B cell (primary cell): ENCODE data around the gene TRIP10. TPM values are rescaled to one million over a fixed set of nuclear protein-coding genes. Genes with fewer than 3 reads are reported as not detected.
A peak's percentile ranks its signal among the peaks of the same experiment; 100 is the strongest.

Experiments
- ATAC-seq: fragments of 200-7000 bp; cut with Tn5 transposase; one replicate; pipeline ENCODE4 v1.10.0; 2021; ENCODE audit warnings: low read depth, mild to moderate bottlenecking, moderate number of reproducible peaks, moderate library complexity
- CTCF ChIA-PET: fragments of 350-600 bp; sonication (Branson Sonifier 250); formaldehyde crosslinking; loops from one replicate; lab custom pipeline; 2021; ENCODE audit warnings: antibody characterized with exemption, inconsistent platforms; lab: Charles Lee
- POLR2A ChIA-PET: fragments of 350-600 bp; sonication (Branson Sonifier 250); formaldehyde crosslinking; loops from one replicate; lab custom pipeline; 2021; ENCODE audit warnings: antibody characterized with exemption; lab: Charles Lee
- DNase-seq: peaks from one replicate; pipeline ENCODE4 v3.0.0; 2013
- H2AFZ ChIP-seq: 2 replicates; pipeline ENCODE4 v1.6.1; 2012; ENCODE audit warnings: mild to moderate bottlenecking, low read depth, low read length; ENCODE audit not compliant: insufficient read depth, poor library complexity, severe bottlenecking
- H3K27ac ChIP-seq, 2 donors: 1 replicate in 1 of 2; 2 replicates in 1 of 2; pipeline ENCODE4 v1.5.1; 2012 to 2013; ENCODE audit warnings: low read length in 2 of 2, mild to moderate bottlenecking in 2 of 2, moderate library complexity in 1 of 2
- H3K27me3 ChIP-seq, 4 experiments: fragments of 200-600 bp in 1 of 4; sonication (generic) in 1 of 4; replicated peaks in 1 of 4; 1 replicate in 2 of 4; 2 replicates in 2 of 4; pipeline versions ENCODE4 v1.6.1 to v1.7.0; 2013 to 2016; ENCODE audit warnings: low read length in 3 of 4, mild to moderate bottlenecking in 2 of 4, mixed read lengths in 1 of 4, moderate library complexity in 1 of 4; ENCODE audit not compliant: insufficient read depth in 4 of 4, control insufficient read depth in 3 of 4; ENCODE audit errors: control extremely low read depth in 1 of 4
- H3K36me3 ChIP-seq, 2 experiments: replicated peaks in 1 of 2; 1 replicate in 1 of 2; 2 replicates in 1 of 2; pipeline versions ENCODE4 v1.6.1 to v1.7.1; 2013; ENCODE audit warnings: low read length in 1 of 2; ENCODE audit not compliant: insufficient read depth in 2 of 2, control insufficient read depth in 1 of 2; ENCODE audit errors: control extremely low read depth in 1 of 2, extremely low read depth in 1 of 2
- H3K4me1 ChIP-seq, 2 donors: fragments of 200-600 bp in 1 of 2; sonication (generic) in 1 of 2; 1 replicate in 1 of 2; 2 replicates in 1 of 2; pipeline versions ENCODE4 v1.5.1 to v1.6.1; 2013 to 2017; ENCODE audit warnings: low read length in 2 of 2; ENCODE audit not compliant: control insufficient read depth in 2 of 2, insufficient read depth in 2 of 2
- H3K4me2 ChIP-seq: replicated peaks from 2 replicates; pipeline ENCODE3; 2012; ENCODE audit warnings: mild to moderate bottlenecking, low read depth, low read length; ENCODE audit not compliant: poor library complexity, severe bottlenecking
- H3K4me3 ChIP-seq, 5 experiments: fragments of 200-600 bp in 1 of 5; sonication (generic) in 1 of 5; 1 replicate in 3 of 5; 2 replicates in 2 of 5; pipeline versions ENCODE4 v1.5.1 to v1.7.0; 2011 to 2016; ENCODE audit warnings: low read length in 4 of 5, mild to moderate bottlenecking in 4 of 5, low read depth in 2 of 5, control low read depth in 1 of 5, moderate library complexity in 1 of 5; ENCODE audit not compliant: insufficient read depth in 1 of 5; ENCODE audit errors: control extremely low read depth in 1 of 5, extremely low read depth in 1 of 5
- H3K79me2 ChIP-seq: fragments of 200-600 bp; sonication (generic); one replicate; pipeline ENCODE4 v1.6.0; 2016; ENCODE audit warnings: low read length; ENCODE audit not compliant: control insufficient read depth, insufficient read depth
- H3K9ac ChIP-seq: fragments of 200-600 bp; sonication (generic); 2 replicates; pipeline ENCODE4 v1.6.1; 2017; ENCODE audit warnings: mild to moderate bottlenecking, low read length, moderate library complexity
- H3K9me3 ChIP-seq, 3 donors: one replicate each; pipeline versions ENCODE4 v1.6.1 to v1.7.1; 2013; ENCODE audit warnings: low read length in 2 of 3; ENCODE audit not compliant: control insufficient read depth in 2 of 3, insufficient read depth in 1 of 3; ENCODE audit errors: control extremely low read depth in 1 of 3
- H4K20me1 ChIP-seq: 2 replicates; pipeline ENCODE4 v1.6.0; 2012; ENCODE audit warnings: mild to moderate bottlenecking, low read length; ENCODE audit not compliant: insufficient read depth, control insufficient read depth, poor library complexity, severe bottlenecking
- H3K27ac Mint-ChIP-seq: one replicate; pipeline ENCODE4 v1.8.0; 2021; ENCODE audit warnings: mixed read lengths
- H3K27me3 Mint-ChIP-seq: one replicate; pipeline ENCODE4 v1.8.0; 2021; ENCODE audit warnings: mixed read lengths
- H3K4me1 Mint-ChIP-seq: one replicate; pipeline ENCODE4 v1.8.0; 2021; ENCODE audit warnings: mixed read lengths
- H3K4me3 Mint-ChIP-seq: one replicate; pipeline ENCODE4 v1.8.0; 2021; ENCODE audit warnings: mixed read lengths
- H3K9me3 Mint-ChIP-seq: one replicate; pipeline ENCODE4 v1.8.0; 2022; ENCODE audit warnings: mixed read lengths; ENCODE audit not compliant: insufficient read depth
- CTCF ChIP-seq: fragments of 200-600 bp; IDR thresholded peaks from one replicate; pipeline ENCODE4 v1.8.0; 2022; ENCODE audit warnings: antibody characterized with exemption, mild to moderate bottlenecking
- EZH2 ChIP-seq: IDR thresholded peaks from 2 replicates; pipeline ENCODE4 v1.6.1; 2012; ENCODE audit warnings: borderline replicate concordance, low read depth, mild to moderate bottlenecking, moderate library complexity, low read length; ENCODE audit not compliant: insufficient read depth, poor library complexity, severe bottlenecking
- WGBS: methylation state at CpG from one replicate; pipeline ENCODE4 v1.1.5; 2013; ENCODE audit warnings: missing lambda C conversion rate; ENCODE audit not compliant: insufficient coverage; 5-methylcytosine and 5-hydroxymethylcytosine counted together
- intact Hi-C: fragments of 100-400 bp; cut with micrococcal nuclease; formaldehyde crosslinking; loops from one replicate; pipeline ENCODE4 v1.10.0; 2022
- polyA plus RNA-seq: library from polyadenylated mRNA; depleted of rRNA; stranded (reverse); fragments of >200 nt; gene quantifications from 2 replicates; pipeline ENCODE4 v1.2.3, GENCODE V29; 2012
- total RNA-seq, 2 donors: library from RNA; stranded (reverse); fragments of 120-200 nt in 1 of 2; gene quantifications; 1 replicate in 1 of 2; 2 replicates in 1 of 2; pipeline versions ENCODE4 v1.2.3 to v1.2.4, GENCODE V29; 2013 to 2022

TRIP10 gene
- total and polyA plus RNA-seq, 2 donors (not counting 1 experiment from before 2014, with no cell fraction given): 5.9 to 42.7 TPM

DNA sequence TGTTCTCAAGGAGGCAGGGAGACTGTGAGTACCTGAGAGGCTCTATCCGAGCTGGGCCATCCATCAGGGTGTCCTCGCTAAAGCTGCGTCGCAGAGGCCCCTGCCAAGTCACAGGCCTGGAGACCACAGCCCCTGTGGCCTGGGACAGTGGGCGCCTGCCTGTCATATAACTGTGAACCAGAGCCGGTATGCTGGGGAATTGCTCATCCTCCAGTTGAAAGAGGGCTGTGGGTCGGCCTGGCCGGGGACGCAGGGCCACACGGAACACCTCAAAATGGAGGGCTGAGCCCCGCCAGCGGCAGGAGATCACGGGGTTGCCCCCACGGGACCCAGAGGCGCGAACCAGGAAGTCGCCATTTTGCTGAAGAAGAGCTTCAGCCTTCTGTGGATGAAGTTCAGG lies 21.1 kb downstream of the TRIP10 start:
- Mint-ChIP-seq H3K9me3 (no peaks in the 10 kb centered on the region), H3K4me3 (no peak overlapping the region), H3K27ac (no peak overlapping the region), H3K27me3 (no peaks in the 10 kb centered on the region), H3K4me1 (peaks cover 19% of the 10 kb centered on the region)
- DNase-seq (no peak), ATAC-seq (no peak)
- no peak overlapping the region for H3K9ac ChIP-seq
- peaks cover 6 to 16% of the 10 kb centered on the region in 2 donors for H3K4me1 ChIP-seq
- TF ChIP-seq EZH2: no peak
- TF ChIP-seq CTCF: no peak
- H3K27me3 ChIP-seq: no peaks in the 10 kb centered on the region
- peaks cover 2 to 27% of the 10 kb centered on the region in 2 experiments for H3K36me3 ChIP-seq
- H4K20me1 ChIP-seq: peaks cover 24% of the 10 kb centered on the region
- H3K27ac ChIP-seq: no peak overlapping the region
- WGBS: 98% methylated on average over 12 of the region's 17 CpGs
- H3K79me2 ChIP-seq: peaks cover 63% of the 10 kb centered on the region
- ChIA-PET CTCF (no interaction called here), POLR2A (interaction anchor here (1.4 kb wide), 1 partner anchor 42 kb away, joined by 3 read pairs; no protein-coding TSS in a partner anchor)
- intact Hi-C loops: no loop called here
- H3K4me3 ChIP-seq: no peak overlapping the region
- peaks cover 0 to 5% (median 0%) of the 10 kb centered on the region in 3 donors for H3K9me3 ChIP-seq
- no peak overlapping the region for H3K4me2 ChIP-seq
- H2AFZ ChIP-seq: no peak overlapping the region

- intact Hi-C loops: no loop called here
- H2AFZ ChIP-seq: no peak overlapping the region
- H3K4me3 ChIP-seq: no peak overlapping the region
- H3K4me1 ChIP-seq: peaks cover 12 to 22% of the 10 kb centered on the region in 2 donors
- no peak overlapping the region for H3K9ac ChIP-seq
- no peak overlapping the region for H3K27ac ChIP-seq
- no peak overlapping the region for H3K4me3 Mint-ChIP-seq
- TF ChIP-seq EZH2: no peak
- TF ChIP-seq CTCF: no peak
- H3K4me2 ChIP-seq: no peak overlapping the region
- peaks cover 24% of the 10 kb centered on the region for H3K4me1 Mint-ChIP-seq
- peaks cover 69% of the 10 kb centered on the region for H3K79me2 ChIP-seq
- no peaks in the 10 kb centered on the region for H3K27me3 Mint-ChIP-seq
- 78% methylated on average over 1 of the region's 4 CpGs for WGBS
- H3K36me3 ChIP-seq: peaks cover 2 to 27% of the 10 kb centered on the region in 2 experiments
- ChIA-PET CTCF (interaction anchor here (0.5 to 1.4 kb wide), 3 partner anchors 11 to 242 kb away, joined by 3 to 6 read pairs (median 4); partner anchors contain the start of gene VAV1), POLR2A (interaction anchor here (1.4 kb wide), 1 partner anchor 41 kb away, joined by 3 read pairs; no protein-coding TSS in a partner anchor)
- H3K27ac Mint-ChIP-seq: no peak overlapping the region
- peaks cover 28% of the 10 kb centered on the region for H4K20me1 ChIP-seq
- H3K27me3 ChIP-seq: no peaks in the 10 kb centered on the region
- peak; percentile 42 for DNase-seq
- H3K9me3 ChIP-seq: peaks cover 0 to 5% (median 0%) of the 10 kb centered on the region in 3 donors
- no peaks in the 10 kb centered on the region for H3K9me3 Mint-ChIP-seq
- ATAC-seq: no peak
These were observed 21.7 kb downstream of the TRIP10 start for GRCh38 chr19:6761053-6761676.
